Body of pancreas (tissue), 4 donors: ENCODE measurements around the gene SAXO2. TPM values are rescaled to one million over a fixed set of nuclear protein-coding genes. Genes with fewer than 3 reads are reported as not detected.

Experiments used
- ATAC-seq: fragments of 150-250 bp; one replicate; pipeline ENCODE4 v1.9.1; 2016
- DNase-seq, 4 donors: peaks; one replicate each; pipeline ENCODE4 v3.0.0-alpha.2; 2019
- H3K27ac ChIP-seq, 4 donors: fragments of 200-600 bp; sonication (generic); 1 replicate in 3 of 4; 2 replicates in 1 of 4; pipeline versions ENCODE4 v1.5.1 to v1.6.1; 2016 to 2019; ENCODE audit warnings: mild to moderate bottlenecking in 1 of 4, mixed read lengths in 1 of 4, moderate library complexity in 1 of 4
- H3K27me3 ChIP-seq, 2 donors: fragments of 200-600 bp; sonication (generic); one replicate each; pipeline ENCODE4 v1.6.0; 2016; ENCODE audit warnings: mild to moderate bottlenecking in 1 of 2
- H3K36me3 ChIP-seq, 2 donors: fragments of 200-600 bp; sonication (generic); replicated peaks in 1 of 2; 2 replicates each; pipeline ENCODE4 v1.5.1; 2016; ENCODE audit warnings: low read depth in 2 of 2; ENCODE audit not compliant: insufficient read depth in 1 of 2
- H3K4me1 ChIP-seq: fragments of 200-600 bp; sonication (generic); one replicate; pipeline ENCODE4 v1.6.0; 2016
- H3K4me3 ChIP-seq, 2 donors: fragments of 200-600 bp; sonication (generic); 1 replicate in 1 of 2; 2 replicates in 1 of 2; pipeline ENCODE4 v1.5.1; 2016 to 2019
- H3K9me3 ChIP-seq, 3 donors: fragments of 200-600 bp; sonication (generic); 1 replicate in 2 of 3; 2 replicates in 1 of 3; pipeline ENCODE4 v1.5.1; 2016
- CTCF ChIP-seq, 7 experiments: fragments of 450-650 bp in 4 of 7; fragments of 200-600 bp in 3 of 7; sonication (generic) in 3 of 7; IDR thresholded peaks; one replicate each; pipeline ENCODE4 v1.5.1; 2016 to 2019; ENCODE audit warnings: antibody characterized with exemption in 7 of 7
- POLR2A ChIP-seq, 3 donors: fragments of 450-650 bp; IDR thresholded peaks; one replicate each; pipeline ENCODE4 v1.6.1; 2016; ENCODE audit warnings: antibody characterized with exemption in 3 of 3, mild to moderate bottlenecking in 2 of 3
- WGBS, 2 donors: methylation state at CpG; one replicate each; pipeline ENCODE4 v1.1.5; 2017; 5-methylcytosine and 5-hydroxymethylcytosine counted together
- intact Hi-C: fragments of 100-400 bp; cut with DNase I; formaldehyde crosslinking; loops from one replicate; pipeline ENCODE4 v1.15.1; 2023
- total RNA-seq, 2 donors: library from RNA; depleted of rRNA; stranded (reverse); fragments of >200 nt; gene quantifications; one replicate each; pipeline ENCODE4 v1.1.0, GENCODE V29; 2016

SAXO2 gene
- total RNA-seq, 2 donors from 2014 or later = 0.26 to 1.3 TPM

GRCh38 chr15:82300883-82301282, 38.3 kb downstream of the SAXO2 start:
- no peak overlapping the region for H3K27ac ChIP-seq
- H3K27me3 ChIP-seq = no peaks in the 10 kb centered on the region
- TF ChIP-seq CTCF (IDR thresholded peaks at IDR 0.05) (no peak), POLR2A (IDR thresholded peaks at IDR 0.05) (no peak)
- no peaks in the 10 kb centered on the region for H3K36me3 ChIP-seq
- no peaks in the 10 kb centered on the region for H3K9me3 ChIP-seq
- H3K4me1 ChIP-seq = no peaks in the 10 kb centered on the region
- 89 to 90% methylated on average over 5 to 7 of the region's 7 CpGs for WGBS, 2 donors
- ATAC-seq = no peak
- intact Hi-C loops = no loop called here
- no peak for DNase-seq
- H3K4me3 ChIP-seq = no peak overlapping the region

- intact Hi-C loops = no loop called here
- no peak overlapping the region for H3K27ac ChIP-seq
- no peak overlapping the region for H3K4me3 ChIP-seq
- DNase-seq (no peak), ATAC-seq (no peak)
- H3K4me1 ChIP-seq = no peaks in the 10 kb centered on the region
- 49 to 77% methylated on average over 2 to 3 of the region's 3 CpGs for WGBS, 2 donors
- H3K27me3 ChIP-seq = no peaks in the 10 kb centered on the region
- TF ChIP-seq CTCF (IDR thresholded peaks at IDR 0.05) (no peak), POLR2A (IDR thresholded peaks at IDR 0.05) (no peak)
- H3K36me3 ChIP-seq = no peaks in the 10 kb centered on the region
- H3K9me3 ChIP-seq = no peaks in the 10 kb centered on the region
Observed at GRCh38 chr15:82301296-82302016, 38.8 kb downstream of the SAXO2 start.

- Histone ChIP-seq H3K27me3 (no peaks in the 10 kb centered on the region), H3K36me3 (no peaks in the 10 kb centered on the region), H3K9me3 (no peaks in the 10 kb centered on the region), H3K4me1 (no peaks in the 10 kb centered on the region), H3K27ac (no peak overlapping the region), H3K4me3 (no peak overlapping the region)
- no peak for DNase-seq
- TF ChIP-seq POLR2A (IDR thresholded peaks at IDR 0.05) (no peak), CTCF (IDR thresholded peaks at IDR 0.05) (no peak)
- intact Hi-C loops = no loop called here
- WGBS, 2 donors = 77 to 79% methylated on average over 12 of the region's 12 CpGs
- ATAC-seq = no peak
Observed at GRCh38 chr15:82303956-82304777, 41.5 kb downstream of the SAXO2 start.

GRCh38 chr15:82304778-82305090, 42.1 kb downstream of the SAXO2 start:
- no peak overlapping the region for H3K4me3 ChIP-seq
- TF ChIP-seq POLR2A (IDR thresholded peaks at IDR 0.05) (no peak), CTCF (IDR thresholded peaks at IDR 0.05) (no peak)
- intact Hi-C loops = no loop called here
- ATAC-seq = no peak
- H3K27ac ChIP-seq = no peak overlapping the region
- H3K36me3 ChIP-seq = no peaks in the 10 kb centered on the region
- WGBS, 2 donors = 72 to 85% methylated on average over 3 to 4 of the region's 4 CpGs
- H3K4me1 ChIP-seq = no peaks in the 10 kb centered on the region
- no peak for DNase-seq
- H3K9me3 ChIP-seq = no peaks in the 10 kb centered on the region
- H3K27me3 ChIP-seq = no peaks in the 10 kb centered on the region
